Keratinocyte (primary cell): ENCODE measurements around the gene KLHDC7A. TPM values are rescaled to one million over a fixed set of nuclear protein-coding genes. Genes with fewer than 3 reads are reported as not detected.

Experiments used
- DNase-seq: peaks from one replicate; pipeline ENCODE4 v3.0.0-alpha.2; 2011; ENCODE audit warnings: low read depth, missing footprints, low spot score
- FAIRE-seq: peaks from 2 replicates; lab custom pipeline; 2011; peaks lifted over from hg19 to GRCh38; lab: Jason Lieb, UNC
- H2AFZ ChIP-seq: 2 replicates; pipeline ENCODE4 v1.6.0; 2012; ENCODE audit warnings: low read length, control low read depth, inconsistent platforms; ENCODE audit not compliant: control insufficient read depth
- H3K27ac ChIP-seq: 2 replicates; pipeline ENCODE4 v1.5.1; 2011; ENCODE audit warnings: low read length; ENCODE audit not compliant: control insufficient read depth, insufficient read depth
- H3K27me3 ChIP-seq: 3 replicates; pipeline ENCODE4 v1.6.0; 2011; ENCODE audit warnings: low read length; ENCODE audit not compliant: control insufficient read depth, insufficient read depth; ENCODE audit errors: extremely low read depth
- H3K36me3 ChIP-seq, 2 experiments: 2 replicates in 1 of 2; 3 replicates in 1 of 2; pipeline ENCODE4 v1.5.1; 2011; ENCODE audit warnings: low read length in 2 of 2, mild to moderate bottlenecking in 1 of 2; ENCODE audit not compliant: control insufficient read depth in 2 of 2, insufficient read depth in 2 of 2; ENCODE audit errors: extremely low read depth in 1 of 2
- H3K4me1 ChIP-seq: 3 replicates; pipeline ENCODE4 v1.5.1; 2011; ENCODE audit warnings: low read length; ENCODE audit not compliant: control insufficient read depth, insufficient read depth; ENCODE audit errors: extremely low read depth
- H3K4me2 ChIP-seq: 3 replicates; pipeline ENCODE4 v1.6.0; 2011; ENCODE audit warnings: low read depth, low read length; ENCODE audit not compliant: control insufficient read depth, insufficient read depth; ENCODE audit errors: extremely low read depth
- H3K4me3 ChIP-seq, 3 experiments: fragments of 200-600 bp in 1 of 3; sonication (generic) in 1 of 3; 2 replicates in 2 of 3; 3 replicates in 1 of 3; pipeline ENCODE4 v1.5.1; 2011 to 2016; ENCODE audit warnings: low read length in 3 of 3, mild to moderate bottlenecking in 3 of 3, control low read depth in 2 of 3, inconsistent platforms in 1 of 3, low read depth in 1 of 3, mixed read lengths in 1 of 3, mixed run types in 1 of 3, moderate library complexity in 1 of 3; ENCODE audit not compliant: control insufficient read depth in 2 of 3, insufficient read depth in 2 of 3; ENCODE audit errors: extremely low read depth in 1 of 3
- H3K79me2 ChIP-seq: 2 replicates; pipeline ENCODE4 v1.6.0; 2012; ENCODE audit warnings: low read length; ENCODE audit not compliant: control insufficient read depth, insufficient read depth
- H3K9ac ChIP-seq: 3 replicates; pipeline ENCODE4 v1.6.0; 2011; ENCODE audit warnings: low read length; ENCODE audit not compliant: control insufficient read depth, insufficient read depth; ENCODE audit errors: extremely low read depth
- H3K9me1 ChIP-seq: 3 replicates; pipeline ENCODE4 v1.6.0; 2011; ENCODE audit warnings: low read length; ENCODE audit not compliant: control insufficient read depth, insufficient read depth; ENCODE audit errors: extremely low read depth
- H3K9me3 ChIP-seq: 2 replicates; pipeline ENCODE4 v1.5.1; 2012; ENCODE audit warnings: low read depth, low read length; ENCODE audit not compliant: control insufficient read depth
- H4K20me1 ChIP-seq: 3 replicates; pipeline ENCODE4 v1.6.0; 2011; ENCODE audit warnings: low read length; ENCODE audit not compliant: control insufficient read depth, insufficient read depth; ENCODE audit errors: extremely low read depth
- EZH2 ChIP-seq: IDR thresholded peaks from one replicate; pipeline ENCODE4 v1.6.1; 2012; ENCODE audit warnings: inconsistent platforms, mild to moderate bottlenecking, low read length, moderate library complexity
- dilution Hi-C: fragments of 300-500 bp; cut with MboI; formaldehyde crosslinking; loops from one replicate; pipeline ENCODE4 v1.7.0; 2020; ENCODE audit warnings: low sequenced_read_pairs; ENCODE audit not compliant: extremely low pct_ligation_motif_present
- polyA plus RNA-seq, 5 experiments: library from polyadenylated mRNA; depleted of rRNA in 3 of 5; stranded (reverse) in 3 of 5; stranded (forward) in 1 of 5; unstranded in 1 of 5; fragments of >200 nt; gene quantifications; 1 replicate in 1 of 5; 2 replicates in 3 of 5; 3 replicates in 1 of 5; pipeline versions ENCODE4 v1.2.1 to v1.2.3, GENCODE V29; 2011 to 2012; ENCODE audit warnings: missing spikeins in 2 of 5, low read depth in 1 of 5, low replicate concordance in 1 of 5
- TF ChIP-seq, protein P1 (sequence below), 3 experiments: IDR thresholded peaks in 1 of 3; conservative IDR thresholded peaks in 1 of 3; optimal IDR thresholded peaks in 1 of 3; 2 replicates in 2 of 3; 3 replicates in 1 of 3; pipeline versions ENCODE3 to v1.5.1; 2011; ENCODE audit warnings: low read length in 3 of 3, mild to moderate bottlenecking in 3 of 3, moderate library complexity in 2 of 3, control low read depth in 1 of 3, inconsistent platforms in 1 of 3; ENCODE audit not compliant: insufficient read depth in 2 of 3; ENCODE audit errors: extremely low read depth in 1 of 3

KLHDC7A gene
- polyA plus RNA-seq, 1 donor (not counting 4 experiments of a cell fraction or from before 2014, with no cell fraction given), result not detected

DNA sequence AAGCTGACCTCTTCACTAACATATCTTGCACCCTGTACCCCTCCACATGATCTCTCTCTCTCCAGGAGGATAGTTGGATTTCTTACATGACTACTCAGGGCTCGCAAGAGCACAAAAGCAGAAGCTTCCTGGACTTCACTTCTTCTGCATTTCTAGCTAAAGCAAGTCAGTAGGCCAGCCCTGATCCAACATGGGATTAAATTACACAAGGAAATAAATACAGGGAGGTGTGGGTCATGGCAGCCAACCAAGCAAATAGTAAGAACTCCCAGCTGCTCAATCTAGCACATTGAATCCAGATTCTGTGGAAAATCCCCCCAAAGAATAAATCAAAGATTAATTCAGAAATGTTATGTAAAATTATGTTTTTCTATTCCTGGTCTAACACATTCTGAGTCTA, 33.3 kb downstream of the KLHDC7A start:
- FAIRE-seq (no peak), DNase-seq (no peak)
- H3K4me3 ChIP-seq, result no peak overlapping the region
- no peaks in the 10 kb centered on the region for H3K79me2 ChIP-seq
- H3K9me3 ChIP-seq, result no peaks in the 10 kb centered on the region
- H3K4me1 ChIP-seq, result no peaks in the 10 kb centered on the region
- H3K9me1 ChIP-seq, result no peaks in the 10 kb centered on the region
- no peak overlapping the region for H2AFZ ChIP-seq
- no peak overlapping the region for H3K4me2 ChIP-seq
- H3K27me3 ChIP-seq, result no peaks in the 10 kb centered on the region
- dilution Hi-C loops, result no loop called here
- no peak overlapping the region for H3K27ac ChIP-seq
- H3K9ac ChIP-seq, result no peak overlapping the region
- TF ChIP-seq EZH2, result no peak
- TF ChIP-seq, protein P1, sequence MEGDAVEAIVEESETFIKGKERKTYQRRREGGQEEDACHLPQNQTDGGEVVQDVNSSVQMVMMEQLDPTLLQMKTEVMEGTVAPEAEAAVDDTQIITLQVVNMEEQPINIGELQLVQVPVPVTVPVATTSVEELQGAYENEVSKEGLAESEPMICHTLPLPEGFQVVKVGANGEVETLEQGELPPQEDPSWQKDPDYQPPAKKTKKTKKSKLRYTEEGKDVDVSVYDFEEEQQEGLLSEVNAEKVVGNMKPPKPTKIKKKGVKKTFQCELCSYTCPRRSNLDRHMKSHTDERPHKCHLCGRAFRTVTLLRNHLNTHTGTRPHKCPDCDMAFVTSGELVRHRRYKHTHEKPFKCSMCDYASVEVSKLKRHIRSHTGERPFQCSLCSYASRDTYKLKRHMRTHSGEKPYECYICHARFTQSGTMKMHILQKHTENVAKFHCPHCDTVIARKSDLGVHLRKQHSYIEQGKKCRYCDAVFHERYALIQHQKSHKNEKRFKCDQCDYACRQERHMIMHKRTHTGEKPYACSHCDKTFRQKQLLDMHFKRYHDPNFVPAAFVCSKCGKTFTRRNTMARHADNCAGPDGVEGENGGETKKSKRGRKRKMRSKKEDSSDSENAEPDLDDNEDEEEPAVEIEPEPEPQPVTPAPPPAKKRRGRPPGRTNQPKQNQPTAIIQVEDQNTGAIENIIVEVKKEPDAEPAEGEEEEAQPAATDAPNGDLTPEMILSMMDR (optimal IDR thresholded peaks at IDR 0.05 in 1 of 3, IDR thresholded peaks at IDR 0.05 in 1 of 3, conservative IDR thresholded peaks at IDR 0.05 in 1 of 3; ENCODE audit: extremely low read depth in 1 of 3, insufficient read depth in 2 of 3, low read length in 3 of 3), result no peak
- no peaks in the 10 kb centered on the region for H3K36me3 ChIP-seq
- no peaks in the 10 kb centered on the region for H4K20me1 ChIP-seq

DNA sequence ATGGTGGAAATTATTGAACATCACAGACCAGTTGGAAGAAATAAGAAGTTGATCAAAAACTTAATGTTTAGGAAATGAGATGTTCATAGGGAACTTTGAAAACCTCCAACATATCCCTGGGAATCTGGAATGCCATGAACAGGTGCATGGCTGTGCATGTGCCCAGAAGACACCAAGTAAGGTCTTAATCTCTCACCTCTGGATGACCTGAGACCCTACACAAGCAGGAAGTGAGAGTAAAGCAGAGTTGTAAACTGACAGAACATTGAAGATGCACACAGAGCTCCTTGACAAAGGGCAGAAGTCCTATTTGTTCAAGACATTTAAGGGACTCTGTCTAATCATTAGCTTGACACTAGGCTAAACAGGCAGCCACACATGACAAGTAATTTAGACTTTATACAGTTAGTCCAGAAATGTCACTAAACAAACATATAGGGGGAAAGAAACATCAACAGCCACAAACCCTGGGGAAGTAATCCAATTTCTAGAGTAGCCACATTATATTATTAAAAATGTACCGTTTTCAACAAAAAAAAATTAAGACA, 34.5 kb downstream of the KLHDC7A start:
- FAIRE-seq, result no peak
- Histone ChIP-seq H3K27me3 (no peaks in the 10 kb centered on the region), H3K36me3 (no peaks in the 10 kb centered on the region), H3K79me2 (no peaks in the 10 kb centered on the region), H3K9me3 (no peaks in the 10 kb centered on the region), H3K4me3 (no peak overlapping the region), H4K20me1 (no peaks in the 10 kb centered on the region), H3K4me1 (no peaks in the 10 kb centered on the region), H3K4me2 (no peak overlapping the region), H3K9ac (no peak overlapping the region), H2AFZ (no peak overlapping the region), H3K27ac (no peak overlapping the region), H3K9me1 (no peaks in the 10 kb centered on the region)
- no peak for DNase-seq
- TF ChIP-seq, protein P1 (optimal IDR thresholded peaks at IDR 0.05 in 1 of 3, IDR thresholded peaks at IDR 0.05 in 1 of 3, conservative IDR thresholded peaks at IDR 0.05 in 1 of 3; ENCODE audit: extremely low read depth in 1 of 3, insufficient read depth in 2 of 3, low read length in 3 of 3), result no peak
- TF ChIP-seq EZH2, result no peak
- dilution Hi-C loops, result no loop called here
